Embryonic facial prominence (tissue), 1 donor: ENCODE data around the gene RNF214.
"Not testable (repeated sequence)": the region's sequence is repeated elsewhere in the genome, so short reads cannot be mapped to it uniquely, and the experiment has no call there.

Experiments used
- DNase-seq: peaks from one replicate; pipeline ENCODE4 v3.0.0-alpha.2; 2016; ENCODE audit errors: extremely low spot score

RNF214 gene

DNA sequence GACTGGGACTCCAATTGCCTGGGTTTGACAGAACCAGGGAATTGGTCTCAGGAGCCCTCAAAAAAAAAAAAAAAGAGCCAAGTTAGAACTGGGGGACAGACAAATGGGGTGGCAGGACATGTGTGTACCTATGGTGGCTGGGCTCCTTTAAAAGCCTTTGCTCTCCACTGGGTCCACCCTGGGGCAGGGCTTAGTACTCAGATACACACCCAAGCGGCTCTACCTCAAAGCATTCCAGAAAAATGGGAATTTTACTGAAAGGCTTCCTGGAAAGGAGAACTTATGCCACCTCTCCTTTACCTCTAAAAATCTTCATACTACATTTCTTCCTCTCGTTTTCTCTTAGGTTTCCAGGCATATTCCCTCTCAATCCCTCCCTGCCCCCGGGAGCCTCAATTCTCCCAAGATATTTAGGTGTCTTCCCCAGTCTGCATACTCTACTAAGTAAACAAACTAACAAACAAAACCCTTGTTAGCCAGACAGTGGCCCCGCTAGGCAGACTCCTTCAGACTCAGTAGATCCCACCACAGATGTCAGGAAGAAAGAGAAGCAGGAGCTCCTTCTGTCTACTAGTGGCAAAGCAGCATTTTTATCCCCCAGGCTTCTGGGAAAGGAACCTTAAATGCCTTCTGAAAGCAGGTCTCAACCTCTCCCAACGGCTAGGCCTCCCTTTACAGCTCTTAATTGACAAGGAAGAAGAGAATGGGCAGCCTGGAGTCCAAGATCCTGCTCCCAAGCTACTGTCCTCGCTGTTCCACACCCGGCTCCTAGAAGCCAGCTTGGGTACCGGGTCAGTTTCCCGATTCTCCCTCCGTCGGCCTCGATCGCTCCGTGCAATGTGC, 1.3 kb upstream of the RNF214 start:
- no peak for DNase-seq

GRCh38 chr11:117231842-117232091, 704 bp upstream of the RNF214 start, which contains the start of gene PCSK7:
TSS of gene PCSK7 (minus strand) at chr11:117232073. CDS start at chr11:117229844, 2,229 bp downstream.
- no peak for DNase-seq

DNA sequence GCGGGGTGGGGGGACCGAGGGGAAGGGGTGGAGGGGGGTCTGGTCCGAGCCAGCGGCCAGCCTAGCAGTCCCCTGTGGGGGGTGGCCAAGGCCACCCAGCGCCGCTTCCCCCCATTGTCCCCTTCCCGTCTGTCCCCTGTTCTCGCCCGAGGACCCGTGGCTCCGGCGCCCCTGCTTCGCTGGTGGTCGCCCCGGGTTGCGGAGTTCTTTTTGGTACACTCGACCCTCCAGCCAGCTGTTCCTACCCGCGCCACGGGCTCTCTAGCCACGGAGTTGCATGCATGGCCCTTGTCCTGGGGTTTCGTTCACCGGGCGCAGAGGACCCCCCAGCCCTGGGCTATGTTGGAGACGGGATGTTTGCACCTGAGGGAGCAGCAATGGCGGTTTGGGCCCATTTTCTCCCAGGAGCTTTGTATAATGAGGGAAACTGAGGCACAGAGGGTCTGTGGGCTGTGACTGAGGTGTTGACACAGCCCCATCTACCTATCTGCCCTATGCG, 489 bp downstream of the RNF214 start:
- DNase-seq = no peak

DNA sequence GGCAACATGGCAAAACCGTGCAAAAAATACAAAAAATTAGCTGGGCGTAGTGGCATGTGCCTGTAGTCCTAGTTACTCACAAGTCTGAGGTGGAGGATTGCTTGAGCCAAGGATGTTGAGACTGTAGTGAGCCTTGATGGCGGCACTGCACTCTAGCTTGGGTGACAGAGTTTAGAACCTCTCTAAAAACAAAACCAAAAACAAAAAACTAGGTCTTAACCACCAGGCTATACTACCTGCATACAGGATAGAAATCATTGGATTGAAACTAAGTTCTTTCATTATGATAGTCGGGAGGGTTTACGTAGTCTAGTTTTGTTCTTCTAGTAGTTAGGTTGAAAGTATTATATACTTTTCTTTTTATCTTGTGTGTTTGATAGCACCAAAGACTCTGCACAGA, 5.8 kb downstream of the RNF214 start:
- DNase-seq = no peak

DNA sequence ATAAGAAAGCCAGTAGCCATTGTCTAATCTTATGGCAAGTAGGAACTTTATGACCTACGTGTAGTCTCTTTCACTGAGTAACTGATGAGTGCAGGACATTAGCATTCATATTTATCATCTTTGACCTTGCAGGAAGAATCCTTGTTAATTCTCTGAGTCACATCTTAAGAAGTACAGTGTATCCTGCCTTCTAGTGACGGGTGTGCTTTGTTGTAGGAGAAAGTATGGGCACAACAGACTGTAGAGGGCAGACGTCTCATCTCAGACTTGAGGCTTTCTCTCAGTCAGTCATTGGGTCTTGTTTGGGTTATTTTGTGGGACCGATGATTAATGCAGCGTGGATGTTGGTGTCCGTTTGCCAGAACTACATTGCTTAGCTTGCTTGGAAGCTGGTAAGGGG, 6.8 kb downstream of the RNF214 start:
- no peak for DNase-seq

DNA sequence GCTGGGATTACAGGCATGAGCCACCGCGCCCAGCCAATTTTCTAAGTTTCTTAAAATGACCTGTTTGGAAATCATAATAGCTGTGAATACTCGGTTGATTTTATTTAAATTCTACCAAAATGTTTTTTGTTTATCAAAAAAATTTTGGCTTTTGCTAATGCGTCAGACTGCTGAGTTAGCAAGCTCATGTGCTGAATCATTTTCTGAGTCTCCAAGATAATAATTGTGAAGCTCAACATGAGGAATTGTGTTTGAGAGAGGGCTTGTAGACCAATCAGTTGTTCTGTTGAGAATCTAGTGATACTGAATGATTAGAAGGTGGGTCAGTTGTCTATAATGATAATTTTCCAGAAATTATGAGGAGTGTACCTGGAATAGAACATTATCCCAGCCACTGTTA, 15.9 kb downstream of the RNF214 start:
- no peak for DNase-seq

- no peak for DNase-seq
Observed at GRCh38 chr11:117249571-117249970, 17.1 kb downstream of the RNF214 start.

DNA sequence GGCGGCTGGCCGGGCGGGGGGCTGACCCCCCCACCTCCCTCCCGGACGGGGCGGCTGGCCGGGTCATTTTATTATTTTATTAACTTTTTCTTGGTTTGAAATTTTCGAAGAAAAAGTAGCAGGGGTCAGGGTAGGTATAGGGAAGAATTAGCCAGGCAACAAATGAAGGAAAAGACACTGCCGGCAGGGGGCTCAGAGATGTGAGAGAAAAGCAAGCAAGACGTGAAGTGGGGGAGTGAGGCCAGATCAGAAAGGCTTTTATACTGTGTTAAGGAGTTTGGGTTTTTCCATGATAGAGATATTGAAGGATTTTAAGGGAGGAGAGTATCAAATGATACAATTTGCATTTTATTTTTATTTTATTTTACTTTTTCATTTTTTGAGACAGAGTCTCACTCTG, 19.0 kb downstream of the RNF214 start:
- no peak for DNase-seq

DNA sequence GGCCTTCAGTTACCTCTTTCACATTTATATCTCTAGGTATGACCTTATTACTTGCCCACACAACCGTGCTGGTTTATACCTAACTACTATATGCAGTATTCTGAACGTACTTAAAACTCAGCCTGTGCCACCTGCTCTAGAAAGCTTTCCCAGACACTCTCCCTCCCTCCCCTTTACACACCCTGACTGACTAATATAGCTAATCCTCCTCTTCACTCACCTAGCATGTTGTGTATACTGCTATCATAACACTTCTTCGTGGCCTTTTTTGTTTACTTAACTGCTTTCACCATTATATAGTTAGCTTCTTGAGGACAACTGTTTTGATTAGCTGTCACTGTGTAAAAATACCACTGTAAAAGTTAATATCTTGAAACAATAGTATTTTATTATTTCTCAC, 23.5 kb downstream of the RNF214 start:
- DNase-seq = no peak

DNA sequence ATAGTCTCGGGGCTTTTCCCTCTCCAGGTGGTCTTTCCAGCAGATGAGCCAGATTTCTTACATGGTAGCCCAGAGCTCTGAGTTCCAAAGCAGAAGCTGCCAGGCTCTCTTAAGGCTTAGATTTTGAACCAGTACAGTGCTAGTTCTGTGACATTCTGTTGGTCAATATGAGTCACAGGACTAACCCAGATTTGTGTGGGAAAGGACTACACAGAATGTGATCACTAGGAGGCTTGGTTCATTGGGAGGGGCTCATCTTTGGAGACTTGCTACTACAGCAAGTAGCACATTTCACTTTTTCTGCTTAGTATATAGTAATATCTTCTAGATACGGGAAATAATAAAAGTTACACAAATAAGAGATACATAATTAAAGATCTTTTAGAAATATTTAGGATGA, 24.1 kb downstream of the RNF214 start:
- DNase-seq = no peak

- no peak for DNase-seq
Observed at GRCh38 chr11:117258576-117258975, 26.1 kb downstream of the RNF214 start.

GRCh38 chr11:117259417-117259816, 26.9 kb downstream of the RNF214 start:
- DNase-seq = no peak

GRCh38 chr11:117264624-117265323, 32.3 kb downstream of the RNF214 start:
- DNase-seq = not testable (repeated sequence)

- DNase-seq = no peak
Observed at GRCh38 chr11:117265745-117266144, 33.3 kb downstream of the RNF214 start.

- DNase-seq = no peak
Observed at GRCh38 chr11:117269856-117270255, 37.4 kb downstream of the RNF214 start.

- no peak for DNase-seq
Observed at GRCh38 chr11:117271208-117271607, 38.7 kb downstream of the RNF214 start.

DNA sequence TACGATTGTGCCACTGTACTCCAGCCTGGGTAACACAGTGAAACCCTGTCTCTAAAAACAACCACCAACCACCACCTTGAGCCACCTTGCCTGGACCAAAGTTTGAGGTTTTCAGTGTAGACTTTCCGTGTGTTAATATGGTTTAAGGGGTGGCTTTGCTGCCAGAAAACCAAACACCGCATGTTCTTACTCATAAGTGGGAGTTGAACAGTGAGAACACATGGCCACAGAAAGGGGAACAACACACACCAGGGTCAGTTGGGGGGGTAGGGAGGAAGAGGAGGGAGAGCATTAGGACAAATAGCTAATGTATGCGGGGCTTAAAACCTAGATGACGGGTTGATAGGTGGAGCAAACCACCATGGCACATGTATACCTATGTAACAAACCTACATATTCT, 39.7 kb downstream of the RNF214 start:
- not testable (repeated sequence) for DNase-seq

GRCh38 chr11:117273550-117274289, 41.2 kb downstream of the RNF214 start:
- no peak for DNase-seq

DNA sequence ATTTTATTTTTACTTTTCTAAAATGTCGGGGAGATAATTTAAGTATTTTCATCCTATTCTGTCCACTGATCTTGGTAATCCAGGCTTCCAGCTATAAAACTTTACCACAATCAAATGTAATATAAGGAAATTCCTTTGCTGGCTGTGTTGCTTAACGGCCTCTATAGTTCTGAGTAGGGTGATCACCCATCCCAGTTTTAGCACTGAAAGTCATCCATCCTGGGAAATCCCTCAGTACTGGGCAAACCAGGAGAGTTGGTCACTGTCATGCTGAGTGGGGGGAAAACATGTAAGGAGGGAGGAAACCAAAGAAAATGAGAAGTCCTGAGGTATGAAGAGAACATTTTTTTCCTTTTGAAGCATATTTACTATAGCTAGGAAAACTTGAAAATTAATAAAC, 45.9 kb downstream of the RNF214 start:
- DNase-seq = no peak

DNA sequence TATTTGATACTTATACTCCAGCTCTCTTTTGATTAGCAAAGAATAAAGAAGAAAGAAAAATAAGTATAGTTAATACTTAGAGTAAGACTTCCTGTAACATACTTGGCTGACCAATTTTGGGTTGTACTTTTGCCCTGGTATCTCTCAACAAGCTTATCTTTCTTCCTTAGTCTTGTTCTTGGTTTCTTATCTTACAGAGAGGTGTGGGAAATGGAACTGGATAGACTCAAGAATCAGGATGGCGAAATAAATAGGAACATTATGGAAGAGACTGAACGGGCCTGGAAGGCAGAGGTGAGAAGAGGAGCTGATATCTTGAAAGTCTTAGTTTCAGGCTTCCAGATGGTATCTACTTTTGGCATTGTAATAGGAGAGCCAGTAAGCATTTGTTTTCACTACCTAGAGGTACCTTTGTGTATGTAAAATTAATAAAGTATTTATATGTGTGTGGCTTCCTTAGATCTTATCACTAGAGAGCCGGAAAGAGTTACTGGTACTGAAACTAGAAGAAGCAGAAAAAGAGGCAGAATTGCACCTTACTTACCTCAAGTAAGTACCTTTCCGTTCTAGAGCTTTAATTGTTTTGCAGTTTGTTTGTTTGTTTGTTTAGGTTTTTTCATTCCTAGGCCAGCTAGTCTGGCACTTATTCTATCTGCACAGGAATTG, 47.4 kb downstream of the RNF214 start:
- DNase-seq = no peak

- DNase-seq = no peak
Observed at GRCh38 chr11:117281159-117281558, 48.7 kb downstream of the RNF214 start.

- no peak for DNase-seq
Observed at GRCh38 chr11:117281869-117282268, 49.4 kb downstream of the RNF214 start.
